HG03520 (cell line): ENCODE measurements around the gene MRPL16.
"Not testable (repeated sequence)": the region's sequence is repeated elsewhere in the genome, so short reads cannot be mapped to it uniquely, and the experiment has no call there.

Source experiments
- ATAC-seq: cut with Tn5 transposase; IDR thresholded peaks from one replicate; pipeline ENCODE4 v1.9.1; 2021; ENCODE audit warnings: mild to moderate bottlenecking, moderate library complexity; ENCODE audit not compliant: unreplicated experiment

The MRPL16 gene

DNA sequence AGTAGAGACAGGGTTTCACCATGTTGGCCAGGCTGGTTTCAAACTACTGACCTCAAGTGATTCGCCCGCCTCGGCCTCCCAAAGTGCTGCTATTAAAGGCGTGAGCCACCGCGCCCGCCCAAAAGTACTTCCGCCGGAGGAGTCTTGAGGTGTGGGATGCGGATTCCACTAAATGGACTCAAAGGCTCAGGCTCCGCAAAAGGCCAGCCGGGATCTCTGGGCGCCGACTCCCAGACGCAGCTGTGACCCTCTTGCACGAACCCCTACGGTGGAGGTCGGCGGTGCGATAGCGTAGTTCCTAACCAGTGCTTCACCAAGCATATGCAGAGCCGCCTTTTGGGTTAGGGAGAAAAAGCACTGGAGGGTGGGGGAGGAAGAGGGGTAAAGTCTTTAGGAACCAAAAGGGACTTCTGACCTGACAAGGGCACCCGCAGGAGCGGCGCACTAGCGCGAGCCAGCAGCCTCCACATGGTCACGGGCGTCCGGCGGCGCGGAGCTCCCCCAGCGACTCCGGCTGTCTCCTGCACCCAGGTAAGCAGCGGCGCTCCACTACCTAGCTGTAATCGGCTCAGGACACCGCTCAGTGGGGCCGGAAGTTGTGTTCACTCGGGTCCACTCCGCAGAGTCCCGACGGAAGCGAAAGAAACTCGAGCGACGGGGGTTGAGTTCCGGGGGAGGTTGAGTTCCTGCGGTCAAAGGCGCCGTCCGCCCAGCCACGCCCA is at the start of gene MRPL16:
MRPL16 (minus strand) TSS at position 590 of the 722 bp plus-strand sequence; CDS start at position 470, 120 bp downstream.
- ATAC-seq = peak; percentile 97

DNA sequence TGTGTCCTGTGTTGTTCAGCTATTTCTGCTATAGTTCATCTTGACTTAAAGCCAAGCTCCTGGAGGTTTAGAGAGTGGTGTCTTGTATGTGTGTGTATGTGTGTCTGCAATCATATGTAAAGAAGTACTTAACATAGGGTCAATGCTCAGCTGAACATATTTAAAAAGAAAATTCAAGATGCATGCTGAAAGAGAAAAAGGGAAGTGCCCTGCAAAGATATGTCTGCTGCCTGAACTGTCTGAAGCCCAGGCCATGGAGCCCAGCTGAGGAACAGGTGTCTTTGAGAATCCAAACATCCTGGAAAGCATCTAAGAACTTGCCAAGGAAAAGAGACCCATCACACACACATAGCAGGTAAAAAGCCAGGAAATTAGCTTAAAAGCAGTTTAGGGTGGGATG is 49.1 kb upstream of the MRPL16 start:
- ATAC-seq = no peak

DNA sequence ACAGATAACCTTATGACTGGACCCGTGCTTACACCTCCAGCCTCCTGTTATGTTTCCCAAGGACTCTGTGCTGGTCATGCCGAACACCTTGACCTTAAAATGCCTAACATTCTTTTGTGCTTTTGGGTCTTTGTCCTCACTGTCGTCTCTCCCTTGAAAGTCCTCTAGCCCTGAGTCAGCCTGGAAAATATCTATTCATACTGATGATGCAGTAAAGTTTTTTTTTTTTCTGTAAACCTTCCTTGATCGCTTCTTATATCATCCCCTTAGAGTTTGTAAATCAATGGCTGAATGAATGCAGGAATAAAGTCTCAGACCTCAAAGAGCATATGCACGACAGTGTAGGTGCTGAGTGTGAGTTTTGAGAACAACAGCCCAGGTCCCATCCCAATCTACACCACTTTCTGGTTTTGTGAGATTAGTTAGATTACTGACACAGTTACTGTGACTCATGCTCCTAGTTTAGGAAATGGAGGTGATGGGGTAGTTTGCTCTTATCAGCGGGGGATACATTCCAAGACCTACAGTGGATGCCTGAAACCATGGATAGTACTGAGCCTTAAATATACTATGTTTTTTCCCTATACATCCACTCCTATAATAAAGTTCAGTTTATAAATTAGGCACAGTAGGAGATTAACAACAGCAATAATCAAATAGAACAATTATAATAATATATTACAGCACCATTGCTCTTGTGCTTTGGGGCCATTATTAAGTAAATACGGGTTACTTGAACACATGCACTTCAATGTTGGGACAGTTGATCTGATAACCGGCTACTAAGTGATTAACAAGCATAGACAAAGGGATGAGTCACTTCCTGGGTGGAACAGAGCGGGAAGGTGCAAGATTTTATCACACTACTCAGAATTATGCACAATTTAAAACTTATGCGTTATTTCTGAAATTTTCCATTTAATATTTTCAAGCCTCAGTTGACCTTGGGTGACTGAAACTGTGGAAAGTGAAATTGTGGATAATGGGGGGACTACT is 47.2 kb upstream of the MRPL16 start:
- ATAC-seq = no peak

DNA sequence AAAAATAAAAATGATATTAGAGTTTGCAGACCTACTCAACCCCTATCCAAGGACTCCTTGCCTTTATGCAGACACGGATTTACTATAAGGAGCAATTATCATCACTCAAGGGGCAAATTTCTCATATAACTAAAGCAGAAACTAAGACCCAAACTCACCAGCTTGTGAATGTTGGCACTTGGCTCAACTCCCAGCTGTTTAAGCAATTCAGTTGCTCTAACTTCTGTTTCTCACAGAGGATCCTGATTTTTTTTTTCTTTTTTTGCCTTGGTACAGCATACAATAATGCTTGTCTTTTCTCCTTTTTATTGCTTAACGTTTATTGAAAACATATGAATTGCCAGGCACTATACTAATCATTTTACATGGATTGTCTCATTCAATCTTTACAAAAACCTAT is 44.3 kb upstream of the MRPL16 start:
- no peak for ATAC-seq

DNA sequence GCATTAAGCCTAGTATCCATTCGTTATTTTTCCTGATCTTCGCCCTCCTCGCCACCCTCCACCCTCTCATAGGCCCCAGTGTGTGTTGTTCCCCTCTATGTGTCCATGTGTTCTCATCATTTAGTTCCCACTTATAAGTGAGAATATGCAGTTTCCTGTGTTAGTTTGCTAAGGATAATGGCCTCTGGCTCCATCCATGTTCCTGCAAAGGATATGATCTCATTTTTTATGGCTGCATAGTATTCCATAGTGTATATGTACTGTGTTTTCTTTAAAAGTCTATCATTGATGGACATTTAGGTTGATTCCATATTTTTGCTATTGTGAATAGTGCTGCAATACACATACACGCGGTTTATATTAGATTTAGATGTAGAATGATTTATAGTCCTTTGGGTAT is 40.8 kb upstream of the MRPL16 start:
- ATAC-seq = not testable (repeated sequence)

DNA sequence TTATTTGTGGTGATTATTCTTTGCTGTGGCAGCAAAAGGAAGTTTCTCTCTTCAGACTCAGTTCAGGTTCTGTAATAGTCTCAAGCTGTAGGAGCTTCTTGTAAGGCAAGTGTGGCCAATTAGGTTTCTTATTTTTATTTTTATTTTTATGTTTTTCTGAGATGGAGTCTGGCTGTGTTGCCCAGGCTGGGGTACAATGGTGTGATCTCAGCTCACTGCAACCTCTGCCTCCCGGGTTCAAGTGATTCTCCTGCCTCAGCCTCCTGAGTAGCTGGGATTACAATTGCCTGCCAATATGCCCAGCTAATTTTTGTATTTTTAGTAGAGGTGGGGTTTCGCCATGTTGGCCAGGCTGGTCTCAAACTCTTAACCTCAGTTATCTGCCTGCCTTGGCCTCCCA is 39.0 kb upstream of the MRPL16 start:
- ATAC-seq = not testable (repeated sequence)

DNA sequence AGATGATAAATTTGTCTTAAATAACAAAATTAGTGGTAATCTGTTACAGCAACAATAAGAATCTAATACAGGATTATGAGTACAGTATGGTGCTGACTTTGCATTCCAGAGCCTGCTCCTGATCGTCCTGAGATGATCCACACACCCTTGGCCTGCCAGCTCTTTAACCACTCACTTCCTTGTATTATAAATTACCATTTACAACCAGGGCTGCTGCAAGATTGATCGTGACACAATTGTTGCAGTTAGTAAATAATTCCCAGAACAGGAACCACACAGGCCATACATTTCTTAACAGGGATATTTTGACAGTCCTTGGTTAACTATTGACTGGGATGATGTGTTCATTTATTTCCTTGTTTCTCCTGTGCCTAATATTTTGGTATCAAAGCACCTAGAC is 38.6 kb upstream of the MRPL16 start:
- ATAC-seq = no peak

DNA sequence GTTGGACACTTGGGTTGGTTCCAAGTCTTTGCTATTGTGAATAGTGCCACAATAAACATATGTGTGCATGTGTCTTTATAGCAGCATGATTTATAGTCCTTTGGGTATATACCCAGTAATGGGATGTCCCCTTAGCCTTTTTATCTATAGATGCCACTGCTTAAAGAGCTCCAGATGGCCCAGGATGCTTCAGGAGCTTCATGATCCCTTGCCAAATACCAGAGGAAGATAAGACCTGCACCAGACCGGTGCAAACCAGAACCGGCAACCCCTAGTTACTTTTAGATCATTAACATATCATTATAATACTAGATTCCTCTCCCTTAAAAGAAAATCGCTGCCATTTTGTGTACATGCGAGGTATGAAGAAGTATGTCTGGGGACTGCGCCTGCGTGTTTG is 37.9 kb upstream of the MRPL16 start:
- ATAC-seq = not testable (repeated sequence)

DNA sequence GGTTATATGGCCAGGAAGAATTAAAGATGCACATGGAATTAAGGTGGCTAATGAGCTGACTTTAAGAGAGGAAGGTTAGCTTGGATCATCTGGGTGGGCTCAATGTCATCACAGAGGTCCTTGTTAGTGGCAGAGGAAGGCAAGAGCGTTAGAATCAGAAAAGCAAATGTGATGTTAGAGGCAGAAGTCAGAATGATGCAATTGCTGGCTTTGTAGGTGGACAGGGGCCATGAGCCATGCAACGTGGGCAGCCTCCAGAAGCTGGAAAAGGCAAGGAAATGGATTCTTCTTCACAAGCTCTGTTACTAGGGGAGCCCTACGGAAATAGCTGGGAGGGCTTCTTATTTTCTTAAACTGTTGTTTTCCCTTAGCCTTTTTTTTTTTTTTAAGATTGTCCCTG is 37.0 kb upstream of the MRPL16 start:
- no peak for ATAC-seq

DNA sequence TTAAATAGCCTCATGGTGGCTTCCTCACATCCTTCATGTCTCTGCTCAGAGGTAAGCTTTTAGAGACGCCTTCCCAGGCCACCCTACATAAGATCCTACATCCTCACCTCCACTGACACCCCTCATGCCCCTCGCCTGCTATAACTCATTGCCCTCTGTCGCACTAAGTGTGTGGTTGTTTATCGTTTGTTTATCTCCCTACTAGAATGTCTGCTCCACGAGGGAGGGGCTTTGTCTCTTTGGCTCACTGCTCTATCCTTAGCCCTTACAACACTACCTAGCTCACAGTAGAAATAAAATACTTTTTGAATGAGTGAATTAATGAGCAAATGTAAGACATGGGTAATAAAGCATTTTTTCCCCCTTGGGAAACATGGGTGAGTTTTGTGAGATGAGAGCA is 36.0 kb upstream of the MRPL16 start:
- no peak for ATAC-seq

DNA sequence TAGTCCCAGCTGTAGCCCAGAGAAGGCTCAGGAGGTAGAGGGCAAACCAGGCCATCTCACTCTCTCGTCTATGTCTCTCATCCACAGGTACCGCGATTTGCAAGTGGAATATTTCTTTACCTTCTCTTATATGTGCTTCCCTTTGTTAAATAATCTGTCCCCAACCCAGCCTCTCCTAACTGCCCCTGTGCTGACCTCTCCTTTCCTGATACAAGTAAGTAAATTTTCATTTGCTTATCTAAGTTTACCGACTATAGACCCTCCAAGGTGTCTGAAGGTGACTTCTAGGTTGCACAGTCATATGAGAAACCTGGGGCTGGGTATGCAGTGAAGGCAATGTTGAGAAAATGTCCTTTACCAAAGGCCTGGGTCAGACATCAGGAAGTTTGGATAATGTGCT is 34.8 kb upstream of the MRPL16 start, which contains the start of gene CBLIF:
CBLIF (minus strand) TSS at position 101 of the 400 bp plus-strand sequence; CDS start at position 55, 46 bp downstream.
- ATAC-seq = no peak

DNA sequence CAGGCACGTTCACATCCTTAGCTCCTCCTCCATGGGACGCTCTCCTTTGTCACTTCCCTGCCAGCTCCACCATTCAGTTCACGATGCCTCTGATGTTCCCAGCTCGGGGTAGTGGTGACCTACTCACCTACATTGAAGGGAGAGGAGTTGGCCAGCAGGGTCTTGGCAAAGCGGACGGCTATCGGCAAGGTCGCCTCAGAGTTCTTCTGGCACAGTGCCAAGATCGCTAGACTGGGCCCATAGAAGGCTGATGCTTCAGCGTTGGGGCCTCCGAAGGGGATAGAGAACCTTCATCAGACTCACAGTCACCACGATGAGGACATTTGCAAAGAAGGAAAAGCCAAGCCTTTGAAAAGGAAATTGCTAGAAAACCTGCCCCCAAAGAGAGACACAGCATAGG is 31.7 kb upstream of the MRPL16 start:
- ATAC-seq = no peak

DNA sequence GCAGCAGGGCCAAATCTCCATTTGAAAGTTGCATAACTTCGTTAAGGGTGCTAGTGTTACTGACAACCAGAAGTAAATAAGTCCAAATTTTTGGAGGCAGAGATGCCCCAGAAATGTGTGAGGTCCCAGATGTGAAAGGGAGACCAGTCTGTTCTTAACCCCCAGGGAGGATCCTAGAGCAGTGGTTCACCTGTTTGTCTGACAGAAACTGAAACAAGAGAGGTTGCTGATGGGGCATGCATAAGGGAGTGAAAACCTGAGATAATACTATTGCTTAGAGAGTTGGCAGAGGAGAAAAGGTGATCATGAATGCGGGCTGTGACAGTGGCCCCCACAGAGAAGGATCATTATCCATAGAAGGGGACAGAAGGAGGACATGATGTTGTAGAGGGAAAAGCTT is 30.9 kb upstream of the MRPL16 start:
- ATAC-seq = no peak

DNA sequence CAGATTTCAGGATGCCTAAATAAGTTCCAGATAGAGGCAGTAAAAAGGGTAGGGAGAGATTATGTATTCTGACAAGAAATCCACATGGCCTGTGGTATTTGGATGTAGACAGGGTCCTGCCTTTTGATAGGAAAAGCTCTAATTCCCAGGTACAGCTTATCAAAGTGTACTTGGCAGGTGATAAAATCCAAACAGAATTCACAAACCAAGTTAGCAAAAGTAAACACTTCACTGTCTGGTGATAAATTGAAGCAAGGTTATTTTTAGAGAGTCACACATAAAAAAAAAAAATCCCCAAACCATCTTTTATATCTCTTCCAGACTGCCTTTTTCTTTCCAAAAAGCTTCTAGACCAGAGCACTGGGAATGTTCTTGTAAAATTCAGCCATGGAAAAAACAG is 29.0 kb upstream of the MRPL16 start:
- no peak for ATAC-seq

DNA sequence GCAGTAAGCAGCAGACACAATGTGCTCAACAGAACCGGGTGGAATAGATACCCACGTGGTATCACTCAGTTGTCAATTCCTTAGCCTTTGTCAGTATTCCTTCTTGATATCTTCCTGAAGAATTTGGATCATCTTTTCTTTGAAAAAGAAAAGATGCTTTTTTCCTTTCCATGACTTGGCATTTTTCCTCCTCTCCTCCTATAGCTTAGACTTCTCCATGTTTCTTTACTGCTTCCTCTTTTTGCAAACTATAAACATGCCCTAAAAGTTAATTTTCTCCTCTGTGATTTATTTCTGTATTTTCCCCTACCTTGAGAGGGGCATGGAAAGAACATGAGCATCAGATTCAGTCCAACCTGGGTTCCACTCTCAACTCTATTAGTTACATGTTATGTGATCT is 23.0 kb upstream of the MRPL16 start:
- ATAC-seq = no peak

DNA sequence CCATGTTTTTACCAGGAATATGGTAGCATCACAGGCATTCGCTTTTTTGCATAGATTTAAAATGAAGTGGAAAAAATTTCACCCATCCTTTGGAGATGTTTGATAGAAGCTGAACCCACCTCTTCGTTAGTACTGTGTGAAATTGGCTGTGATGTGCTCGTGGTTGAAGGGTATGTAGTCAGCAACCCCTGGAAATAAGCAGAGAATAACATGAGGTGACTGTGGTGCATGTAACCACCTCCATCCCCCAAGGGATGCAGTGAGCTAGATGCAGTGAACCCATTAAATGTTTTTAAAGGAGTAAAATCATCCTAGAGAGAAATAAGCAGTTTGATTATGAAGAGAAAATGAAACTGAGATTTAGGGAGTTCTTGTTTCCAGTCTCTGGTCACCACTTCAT is 18.8 kb upstream of the MRPL16 start:
- ATAC-seq = no peak

DNA sequence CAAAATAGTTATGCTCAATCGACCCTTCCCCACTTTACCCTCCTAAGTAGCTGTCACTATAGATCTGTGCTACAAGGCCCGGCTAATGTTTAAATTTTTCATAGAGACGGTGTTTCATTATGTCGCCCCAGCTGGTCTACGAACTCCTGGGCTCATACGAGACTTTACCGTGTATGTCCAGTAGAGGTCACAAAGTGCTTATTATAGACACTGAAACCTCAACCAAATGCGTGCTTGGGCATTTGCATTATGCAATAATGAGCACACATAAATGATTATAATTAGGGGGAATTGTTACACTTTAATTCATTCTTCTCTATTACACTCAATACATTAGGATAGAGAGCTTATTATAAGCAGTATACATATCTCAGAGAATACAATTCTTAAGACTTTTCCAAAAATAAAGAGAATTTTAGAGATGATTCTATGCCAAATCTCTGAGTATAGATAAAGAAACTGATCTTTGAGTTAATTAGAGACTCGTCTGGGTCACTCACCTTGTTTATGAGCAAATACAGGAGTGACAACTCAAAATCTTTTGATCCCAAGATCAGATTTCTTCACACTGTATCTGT is 12.5 kb upstream of the MRPL16 start:
- ATAC-seq = peak; percentile 97

DNA sequence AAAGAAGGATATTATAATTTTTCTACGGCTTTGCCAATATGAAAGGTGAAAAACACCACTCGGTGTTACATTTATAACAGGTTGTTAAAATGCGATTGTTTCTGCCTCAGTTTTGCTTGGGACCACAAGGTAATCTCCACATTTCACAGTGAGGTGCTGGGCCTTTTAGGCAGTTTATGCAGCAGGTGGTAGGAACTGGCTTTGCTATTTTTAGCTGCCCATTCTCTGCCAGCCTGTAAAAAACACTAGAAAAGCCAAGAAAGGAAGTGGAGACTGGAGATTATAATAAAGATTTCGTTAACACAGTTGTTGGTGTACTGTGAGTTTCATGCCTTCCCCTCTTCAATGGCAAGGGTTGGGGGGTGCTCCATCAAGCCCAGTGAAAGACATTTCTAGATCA is 8.0 kb upstream of the MRPL16 start:
- ATAC-seq = no peak

DNA sequence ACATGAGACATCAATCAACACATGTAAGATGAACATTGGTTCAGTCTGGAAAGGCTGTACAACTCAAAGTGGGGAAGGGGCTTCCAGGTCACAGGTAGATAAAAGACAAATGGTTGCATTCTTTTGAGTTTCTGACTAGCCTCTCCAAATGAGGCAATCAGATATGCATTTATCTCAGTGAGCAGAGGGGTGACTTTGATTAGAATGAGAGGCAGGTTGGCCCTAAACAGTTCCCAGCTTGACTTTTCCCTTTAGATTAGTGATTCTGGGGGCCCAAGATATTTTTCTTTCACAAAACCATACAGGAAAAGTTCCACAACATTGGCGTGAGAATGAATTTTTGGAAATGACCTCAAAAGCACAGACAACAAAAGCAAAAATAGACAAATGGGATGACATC is 5.9 kb upstream of the MRPL16 start:
- ATAC-seq = not testable (repeated sequence)

DNA sequence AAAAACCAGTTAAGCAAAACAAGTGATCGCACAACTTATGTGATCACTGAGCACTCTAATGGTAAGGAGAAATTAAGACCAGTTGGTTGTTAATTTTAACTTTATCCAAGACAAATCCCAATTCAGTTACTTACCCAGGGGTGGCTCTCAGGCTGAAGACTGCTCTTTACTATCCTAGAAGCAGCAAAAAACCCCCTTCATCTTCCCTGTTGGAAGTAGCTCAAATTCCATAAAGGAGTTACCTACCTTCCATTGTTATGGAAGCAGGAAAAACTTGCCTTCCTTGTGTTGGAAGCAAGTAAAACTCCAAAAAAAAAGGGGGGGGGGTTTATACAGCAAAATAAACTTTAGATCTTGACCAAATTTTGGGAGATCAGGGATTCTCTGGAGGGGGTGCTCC is 5.2 kb upstream of the MRPL16 start:
- ATAC-seq = no peak

DNA sequence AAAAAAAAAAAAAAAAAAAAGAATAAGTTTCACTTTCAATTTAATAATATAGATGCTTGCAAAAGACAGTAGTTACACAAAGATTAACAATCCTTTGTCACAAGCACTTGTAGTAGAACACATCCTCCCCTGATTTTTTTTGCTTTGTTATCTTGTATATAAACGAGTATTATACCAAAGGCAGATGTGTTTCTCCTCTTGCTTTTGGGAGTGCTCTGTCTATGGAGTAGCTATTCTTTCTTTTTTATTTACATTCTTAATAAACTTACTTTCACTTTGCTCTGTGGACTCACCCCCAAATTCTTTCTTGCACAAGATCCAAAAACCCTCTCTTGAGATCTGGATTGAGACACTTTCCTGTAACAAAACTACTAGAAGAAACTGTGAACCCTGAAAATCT is 3.4 kb upstream of the MRPL16 start:
- no peak for ATAC-seq

DNA sequence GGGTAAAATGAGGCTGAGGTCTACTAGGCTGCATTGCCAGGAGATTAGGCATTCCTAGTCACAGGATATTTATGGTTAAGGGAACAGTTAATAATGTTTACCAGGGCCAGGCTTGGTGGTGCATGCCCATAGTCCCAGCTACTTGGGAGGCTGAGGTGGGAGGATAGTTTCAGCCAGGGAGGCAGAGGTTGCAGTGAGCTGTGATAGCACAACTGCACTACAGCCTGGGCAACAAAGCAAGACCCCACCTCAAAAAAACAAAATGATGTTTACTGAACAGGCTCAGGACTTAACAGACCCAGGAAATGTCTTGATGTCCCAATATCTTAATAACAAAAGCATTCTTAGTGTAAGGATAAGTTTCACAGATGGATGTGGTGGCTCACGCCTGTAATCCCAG is 2.8 kb upstream of the MRPL16 start:
- no peak for ATAC-seq
